Natural killer cell (primary cell): ENCODE measurements around the gene NOL8. TPM values are rescaled to one million over a fixed set of nuclear protein-coding genes. Genes with fewer than 3 reads are reported as not detected.

ENCODE experiments used
- ATAC-seq, 3 donors: fragments of 150-1000 bp in 2 of 3; fragments of 200-7000 bp in 1 of 3; cut with Tn5 transposase; 1 replicate in 1 of 3; 2 replicates in 2 of 3; pipeline ENCODE4 v1.10.0; 2021; ENCODE audit warnings: mild to moderate bottlenecking in 2 of 3, moderate library complexity in 2 of 3
- DNase-seq, 2 donors: peaks; one replicate each; pipeline versions ENCODE4 v3.0.0 to v3.0.0-alpha.2; 2013 to 2021; ENCODE audit warnings: mixed read lengths in 1 of 2
- H3K27ac ChIP-seq: one replicate; pipeline ENCODE4 v1.5.1; 2013; ENCODE audit warnings: mild to moderate bottlenecking, low read length
- H3K27me3 ChIP-seq: one replicate; pipeline ENCODE4 v1.6.1; 2013; ENCODE audit warnings: low read length; ENCODE audit not compliant: control insufficient read depth, insufficient read depth
- H3K36me3 ChIP-seq: one replicate; pipeline ENCODE4 v1.6.1; 2013; ENCODE audit warnings: low read length; ENCODE audit not compliant: control insufficient read depth, insufficient read depth
- H3K4me1 ChIP-seq: one replicate; pipeline ENCODE4 v1.6.1; 2013; ENCODE audit warnings: low read length; ENCODE audit not compliant: control insufficient read depth, insufficient read depth
- H3K4me3 ChIP-seq: one replicate; pipeline ENCODE4 v1.5.1; 2013; ENCODE audit warnings: low read length
- H3K9me3 ChIP-seq: one replicate; pipeline ENCODE4 v1.6.1; 2013; ENCODE audit warnings: low read length; ENCODE audit not compliant: control insufficient read depth, insufficient read depth
- H3K27ac Mint-ChIP-seq, 2 donors: one replicate each; pipeline ENCODE4 v1.8.0; 2022; ENCODE audit warnings: mild to moderate bottlenecking in 2 of 2, mixed read lengths in 2 of 2, moderate library complexity in 1 of 2
- H3K27me3 Mint-ChIP-seq, 2 donors: one replicate each; pipeline ENCODE4 v1.8.0; 2022; ENCODE audit warnings: low read depth in 2 of 2, mixed read lengths in 2 of 2
- H3K36me3 Mint-ChIP-seq: one replicate; pipeline ENCODE4 v1.8.0; 2022; ENCODE audit warnings: mixed read lengths
- H3K4me1 Mint-ChIP-seq, 2 donors: one replicate each; pipeline ENCODE4 v1.8.0; 2022; ENCODE audit warnings: mixed read lengths in 2 of 2
- H3K4me3 Mint-ChIP-seq: one replicate; pipeline ENCODE4 v1.8.0; 2022; ENCODE audit warnings: mild to moderate bottlenecking, moderate library complexity, mixed read lengths
- H3K9me3 Mint-ChIP-seq, 2 donors: one replicate each; pipeline ENCODE4 v1.8.0; 2022; ENCODE audit warnings: mixed read lengths in 2 of 2
- CTCF ChIP-seq: fragments of 200-600 bp; IDR thresholded peaks from one replicate; pipeline ENCODE4 v1.8.0; 2022; ENCODE audit warnings: antibody characterized with exemption
- WGBS: methylation state at CpG from one replicate; pipeline ENCODE4 v1.1.7; 2013; ENCODE audit warnings: missing lambda C conversion rate; ENCODE audit not compliant: insufficient coverage; 5-methylcytosine and 5-hydroxymethylcytosine counted together
- intact Hi-C: fragments of 100-400 bp; cut with micrococcal nuclease; formaldehyde crosslinking; loops from one replicate; pipeline ENCODE4 v1.14.2; 2022
- total RNA-seq, 4 donors: library from RNA; stranded (reverse); fragments of 120-200 nt in 1 of 4; gene quantifications; one replicate each; pipeline versions ENCODE4 v1.2.3 to v1.2.4, GENCODE V29; 2013 to 2022

The NOL8 gene
- total RNA-seq, 3 donors from 2014 or later (not counting 1 experiment from before 2014, with no cell fraction given): 42.3 to 50.7 (median 46.7) TPM

GRCh38 chr9:92349771-92350739 is 24.9 kb upstream of the NOL8 start:
- Mint-ChIP-seq H3K4me1 (peaks cover 17 to 18% of the 10 kb centered on the region in 2 donors), H3K27me3 (no peaks in the 10 kb centered on the region), H3K9me3 (peaks cover 2 to 4% of the 10 kb centered on the region in 2 donors), H3K36me3 (no peaks in the 10 kb centered on the region), H3K27ac (peak overlapping the region; percentile 47 to 63), H3K4me3 (no peak overlapping the region)
- no peak for ATAC-seq
- no peak for DNase-seq
- H3K36me3 ChIP-seq: no peaks in the 10 kb centered on the region
- TF ChIP-seq CTCF: no peak
- H3K4me1 ChIP-seq: no peaks in the 10 kb centered on the region
- H3K9me3 ChIP-seq: peaks cover 6% of the 10 kb centered on the region
- no peak overlapping the region for H3K4me3 ChIP-seq
- WGBS: 100% methylated on average over 4 of the region's 7 CpGs
- no peaks in the 10 kb centered on the region for H3K27me3 ChIP-seq
- intact Hi-C loops: no loop called here
- H3K27ac ChIP-seq: no peak overlapping the region

- H3K27me3 ChIP-seq: no peaks in the 10 kb centered on the region
- no peak overlapping the region for H3K4me3 Mint-ChIP-seq
- no peak for DNase-seq
- no peak overlapping the region for H3K4me3 ChIP-seq
- no peaks in the 10 kb centered on the region for H3K4me1 ChIP-seq
- H3K27ac ChIP-seq: no peak overlapping the region
- no peaks in the 10 kb centered on the region for H3K27me3 Mint-ChIP-seq
- peaks cover under 1 to 2% of the 10 kb centered on the region in 2 donors for H3K4me1 Mint-ChIP-seq
- H3K27ac Mint-ChIP-seq: no peak overlapping the region
- H3K36me3 ChIP-seq: no peaks in the 10 kb centered on the region
- H3K36me3 Mint-ChIP-seq: no peaks in the 10 kb centered on the region
- H3K9me3 ChIP-seq: no peaks in the 10 kb centered on the region
- TF ChIP-seq CTCF: no peak
- H3K9me3 Mint-ChIP-seq: peaks cover 3 to 5% of the 10 kb centered on the region in 2 donors
- intact Hi-C loops: no loop called here
- no peak for ATAC-seq
Measured at GRCh38 chr9:92345582-92345981, 20.4 kb upstream of the NOL8 start.

DNA sequence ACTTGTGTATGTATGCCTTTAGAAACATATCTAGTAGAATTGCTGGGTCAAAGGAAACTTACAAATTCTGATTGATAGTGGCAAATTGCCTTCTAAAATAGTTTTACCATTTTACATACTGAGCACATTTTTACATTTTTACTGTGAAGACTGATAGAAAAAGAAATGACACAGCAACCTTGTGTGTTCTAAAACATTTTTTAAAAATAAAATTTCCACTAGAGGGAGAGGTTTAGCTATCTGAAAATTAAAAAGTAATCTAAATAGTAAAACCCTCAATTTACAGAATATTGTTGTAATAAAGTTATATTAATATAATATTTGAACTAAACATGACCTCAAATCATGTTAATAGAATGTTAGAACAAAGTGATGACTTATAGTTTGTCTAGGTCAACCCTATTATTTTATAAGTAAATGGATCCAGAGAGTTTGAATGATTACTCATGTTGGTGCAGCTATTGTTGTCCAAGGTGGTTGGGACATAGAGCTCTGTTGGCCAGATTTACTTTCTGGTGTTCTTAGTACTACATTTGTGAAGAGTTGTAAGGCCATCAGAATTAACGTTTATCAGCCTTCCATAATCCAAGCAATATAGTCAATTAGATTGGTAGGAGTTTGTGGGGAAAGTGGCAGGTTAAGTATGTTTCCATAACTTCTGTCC is 17.8 kb upstream of the NOL8 start:
- no peak for TF ChIP-seq CTCF
- Histone ChIP-seq H3K4me3 (no peak overlapping the region), H3K27ac (no peak overlapping the region), H3K27me3 (no peaks in the 10 kb centered on the region), H3K9me3 (no peaks in the 10 kb centered on the region), H3K36me3 (peaks cover 2% of the 10 kb centered on the region), H3K4me1 (no peaks in the 10 kb centered on the region)
- ATAC-seq: no peak
- H3K4me1 Mint-ChIP-seq: no peaks in the 10 kb centered on the region
- H3K27ac Mint-ChIP-seq: no peak overlapping the region
- intact Hi-C loops: loop anchor here (5.0 kb wide), 2 partner anchors 94 to 289 kb away; no protein-coding TSS in a partner anchor
- no CpG with 5 or more reads among the region's 1 CpG for WGBS
- no peak overlapping the region for H3K4me3 Mint-ChIP-seq
- no peak for DNase-seq
- peaks cover 3 to 5% of the 10 kb centered on the region in 2 donors for H3K9me3 Mint-ChIP-seq
- no peaks in the 10 kb centered on the region for H3K36me3 Mint-ChIP-seq
- H3K27me3 Mint-ChIP-seq: no peaks in the 10 kb centered on the region
